Aorta (tissue), 5 donors: ENCODE data around the gene ZNF277. TPM values are rescaled to one million over a fixed set of nuclear protein-coding genes. Genes with fewer than 3 reads are reported as not detected.

Experiments
- ATAC-seq: fragments of 200-7000 bp; cut with Tn5 transposase; one replicate; pipeline ENCODE4 v1.9.1; 2022; ENCODE audit warnings: moderate library complexity; ENCODE audit not compliant: low FRiP score
- DNase-seq, 2 donors: peaks; one replicate each; pipeline ENCODE4 v3.0.0-alpha.2; 2020
- H3K27ac ChIP-seq, 2 donors: one replicate each; pipeline ENCODE4 v1.5.1; 2013; ENCODE audit warnings: low read length in 2 of 2, mild to moderate bottlenecking in 2 of 2, moderate library complexity in 2 of 2, control low read depth in 1 of 2, inconsistent platforms in 1 of 2, low read depth in 1 of 2
- H3K27me3 ChIP-seq, 2 donors: one replicate each; pipeline ENCODE4 v1.6.1; 2013; ENCODE audit warnings: control low read depth in 1 of 2, low read length in 1 of 2, mild to moderate bottlenecking in 1 of 2, moderate library complexity in 1 of 2; ENCODE audit not compliant: insufficient read depth in 2 of 2, control insufficient read depth in 1 of 2
- H3K36me3 ChIP-seq, 2 donors: one replicate each; pipeline ENCODE4 v1.6.1; 2013; ENCODE audit warnings: control low read depth in 1 of 2, low read length in 1 of 2, mild to moderate bottlenecking in 1 of 2; ENCODE audit not compliant: insufficient read depth in 2 of 2, control insufficient read depth in 1 of 2
- H3K4me1 ChIP-seq, 2 donors: one replicate each; pipeline ENCODE4 v1.6.1; 2013; ENCODE audit warnings: low read length in 2 of 2, control low read depth in 1 of 2, mild to moderate bottlenecking in 1 of 2, moderate library complexity in 1 of 2; ENCODE audit not compliant: insufficient read depth in 2 of 2, control insufficient read depth in 1 of 2
- H3K4me3 ChIP-seq, 2 donors: one replicate each; pipeline ENCODE4 v1.5.1; 2013; ENCODE audit warnings: low read length in 2 of 2, control low read depth in 1 of 2, mild to moderate bottlenecking in 1 of 2
- H3K9me3 ChIP-seq: one replicate; pipeline ENCODE4 v1.6.1; 2013; ENCODE audit warnings: mild to moderate bottlenecking, low read length; ENCODE audit not compliant: control insufficient read depth
- WGBS, 2 donors: extraction: QIAGEN DNeasy Blood & Tissue Kit; methylation state at CpG; one replicate each; pipeline ENCODE4 v1.1.7; 2013; 5-methylcytosine and 5-hydroxymethylcytosine counted together
- intact Hi-C, 2 donors: fragments of 100-400 bp; cut with DNase I; formaldehyde crosslinking; loops; one replicate each; pipeline versions ENCODE4 v1.14.2 to v1.15.0; 2022
- polyA plus RNA-seq, 2 donors: library from polyadenylated mRNA; stranded (reverse); fragments of 200-250 nt; gene quantifications; one replicate each; pipeline ENCODE4 v1.2.3, GENCODE V29; 2013
- total RNA-seq, 2 donors: library from RNA; stranded (reverse); fragmentation: NEBNext Ultra II Directional; extraction: Animal tissue kit (Norgen Biotek cat#: 25700); gene quantifications; one replicate each; pipeline ENCODE4 v1.2.1, GENCODE V29; 2021
- donor health status: healthy with polysubstance abuse.
- donor health status: Bipolar disorder and iron deficiency.
- donor health status: DM: no; HTN: no; CAD: no.
- donor health status: DM: no; HTN: no; CAD: no.
- donor health status: DM: yes; HTN: yes; CAD: no.

Gene ZNF277
- total and polyA plus RNA-seq, 4 donors, result 17.8 to 41.6 (median 21.0) TPM

DNA sequence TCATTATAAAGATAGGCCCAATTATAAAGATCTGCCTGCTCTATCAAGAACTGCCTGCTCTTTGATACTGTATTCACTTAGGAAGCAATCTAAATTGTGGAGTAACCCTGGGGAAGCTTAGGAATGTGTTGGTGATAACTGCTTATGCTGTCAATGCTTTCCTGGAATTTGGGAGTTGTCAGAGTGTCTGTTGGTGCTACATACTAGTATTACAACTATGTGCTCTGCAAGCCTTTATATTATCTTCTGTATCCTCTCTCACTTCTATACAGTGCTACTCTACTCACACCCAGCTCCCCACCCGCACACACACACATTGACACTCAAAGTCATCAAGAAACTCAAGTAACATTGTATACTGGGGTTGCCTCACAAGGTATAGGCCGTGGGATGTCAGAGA lies 6.1 kb downstream of the ZNF277 start:
- H3K4me3 ChIP-seq, result no peak overlapping the region
- H3K9me3 ChIP-seq, result no peaks in the 10 kb centered on the region
- no peak for DNase-seq
- peaks cover 0 to 2% of the 10 kb centered on the region in 2 donors for H3K4me1 ChIP-seq
- 97% methylated on average over 2 of the region's 2 CpGs for WGBS, 2 donors
- intact Hi-C loops, result no loop called here
- H3K27me3 ChIP-seq, result no peaks in the 10 kb centered on the region
- no peak overlapping the region for H3K27ac ChIP-seq
- no peak for ATAC-seq
- no peaks in the 10 kb centered on the region for H3K36me3 ChIP-seq

GRCh38 chr7:112213735-112214134 lies 7.2 kb downstream of the ZNF277 start:
- intact Hi-C loops, result no loop called here
- no peak overlapping the region for H3K27ac ChIP-seq
- ATAC-seq (no peak), DNase-seq (no peak)
- 95 to 100% methylated on average over 1 of the region's 1 CpG for WGBS, 2 donors
- H3K9me3 ChIP-seq, result no peaks in the 10 kb centered on the region
- H3K4me3 ChIP-seq, result no peak overlapping the region
- H3K4me1 ChIP-seq, result peaks cover 0 to 2% of the 10 kb centered on the region in 2 donors
- no peaks in the 10 kb centered on the region for H3K27me3 ChIP-seq
- no peaks in the 10 kb centered on the region for H3K36me3 ChIP-seq

GRCh38 chr7:112214268-112214667 lies 7.8 kb downstream of the ZNF277 start:
- intact Hi-C loops, result no loop called here
- Histone ChIP-seq H3K27me3 (no peaks in the 10 kb centered on the region), H3K4me3 (no peak overlapping the region), H3K4me1 (peaks cover 0 to 2% of the 10 kb centered on the region in 2 donors), H3K36me3 (no peaks in the 10 kb centered on the region), H3K9me3 (no peaks in the 10 kb centered on the region), H3K27ac (no peak overlapping the region)
- no peak for DNase-seq
- ATAC-seq, result no peak

GRCh38 chr7:112214883-112215282 lies 8.4 kb downstream of the ZNF277 start:
- H3K9me3 ChIP-seq, result no peaks in the 10 kb centered on the region
- ATAC-seq, result no peak
- H3K36me3 ChIP-seq, result no peaks in the 10 kb centered on the region
- H3K27ac ChIP-seq, result no peak overlapping the region
- H3K27me3 ChIP-seq, result no peaks in the 10 kb centered on the region
- H3K4me1 ChIP-seq, result peaks cover 0 to 2% of the 10 kb centered on the region in 2 donors
- intact Hi-C loops, result no loop called here
- 89 to 93% methylated on average over 2 of the region's 2 CpGs for WGBS, 2 donors
- no peak for DNase-seq
- no peak overlapping the region for H3K4me3 ChIP-seq

DNA sequence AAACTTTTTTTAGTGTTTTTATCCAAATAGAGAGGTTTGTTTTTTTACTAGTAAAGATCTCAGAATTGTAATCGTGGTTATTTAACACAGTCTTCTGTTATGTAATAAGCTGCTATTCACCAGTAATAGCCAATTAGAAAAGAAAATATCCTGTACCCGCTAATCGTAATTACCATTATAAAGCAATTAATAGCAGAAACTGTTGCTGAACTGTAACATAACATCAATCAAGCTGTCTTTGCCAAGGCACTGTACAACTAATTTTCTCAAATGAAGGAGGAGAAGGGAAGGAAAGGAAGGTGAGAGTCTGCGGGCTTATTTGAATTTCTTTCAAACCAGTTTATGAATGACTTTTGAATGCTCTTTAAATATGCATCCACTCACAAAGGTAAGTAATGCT lies 9.3 kb downstream of the ZNF277 start:
- ATAC-seq, result no peak
- Histone ChIP-seq H3K9me3 (no peaks in the 10 kb centered on the region), H3K27ac (no peak overlapping the region), H3K4me3 (no peak overlapping the region), H3K4me1 (peaks cover 0 to 2% of the 10 kb centered on the region in 2 donors), H3K36me3 (no peaks in the 10 kb centered on the region), H3K27me3 (no peaks in the 10 kb centered on the region)
- intact Hi-C loops, result no loop called here
- 69 to 72% methylated on average over 4 of the region's 4 CpGs for WGBS, 2 donors
- no peak for DNase-seq

- Histone ChIP-seq H3K9me3 (no peaks in the 10 kb centered on the region), H3K27me3 (no peaks in the 10 kb centered on the region), H3K36me3 (no peaks in the 10 kb centered on the region), H3K4me1 (peaks cover 0 to 2% of the 10 kb centered on the region in 2 donors), H3K4me3 (no peak overlapping the region), H3K27ac (no peak overlapping the region)
- WGBS, 2 donors, result 91 to 93% methylated on average over 20 of the region's 20 CpGs
- DNase-seq, result no peak
- intact Hi-C loops, result no loop called here
- ATAC-seq, result no peak
Measured at GRCh38 chr7:112220877-112221434, 14.5 kb downstream of the ZNF277 start.

- no peak overlapping the region for H3K27ac ChIP-seq
- intact Hi-C loops, result no loop called here
Measured at GRCh38 chr7:112223310-112223709, 16.8 kb downstream of the ZNF277 start.

DNA sequence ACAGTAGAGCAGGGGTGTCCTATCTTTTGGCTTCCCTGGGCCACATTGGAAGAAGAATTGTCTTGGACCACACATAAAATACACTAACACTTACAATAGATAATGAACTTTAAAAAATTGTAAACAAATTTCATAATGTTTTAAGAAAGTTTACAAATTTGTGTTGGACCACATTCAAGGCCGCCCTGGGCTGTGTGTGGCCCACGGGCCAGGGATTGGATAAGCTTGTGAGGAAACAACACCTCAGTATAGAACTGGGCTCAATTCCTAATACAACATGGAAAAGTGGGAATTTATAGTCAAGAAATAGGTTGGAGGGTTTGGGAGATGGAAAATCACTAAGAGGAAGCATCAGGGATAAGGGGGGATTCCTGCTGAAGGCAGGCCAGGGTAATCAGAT lies 17.7 kb downstream of the ZNF277 start:
- Histone ChIP-seq H3K36me3 (no peaks in the 10 kb centered on the region), H3K27me3 (no peaks in the 10 kb centered on the region), H3K4me1 (peaks cover 0 to 2% of the 10 kb centered on the region in 2 donors), H3K9me3 (no peaks in the 10 kb centered on the region), H3K4me3 (no peak overlapping the region), H3K27ac (no peak overlapping the region)
- WGBS, 2 donors, result 66 to 67% methylated on average over 2 of the region's 2 CpGs
- ATAC-seq, result no peak
- DNase-seq, result no peak
- intact Hi-C loops, result no loop called here

More at GRCh38 chr7:112223310-112223709, 16.8 kb downstream of the ZNF277 start:
- DNase-seq, result no peak
- WGBS, 2 donors, result 82 to 84% methylated on average over 3 of the region's 3 CpGs
- H3K4me1 ChIP-seq, result peaks cover 0 to 2% of the 10 kb centered on the region in 2 donors
- H3K36me3 ChIP-seq, result no peaks in the 10 kb centered on the region
- no peaks in the 10 kb centered on the region for H3K27me3 ChIP-seq
- no peak overlapping the region for H3K4me3 ChIP-seq
- no peaks in the 10 kb centered on the region for H3K9me3 ChIP-seq
- no peak for ATAC-seq

DNA sequence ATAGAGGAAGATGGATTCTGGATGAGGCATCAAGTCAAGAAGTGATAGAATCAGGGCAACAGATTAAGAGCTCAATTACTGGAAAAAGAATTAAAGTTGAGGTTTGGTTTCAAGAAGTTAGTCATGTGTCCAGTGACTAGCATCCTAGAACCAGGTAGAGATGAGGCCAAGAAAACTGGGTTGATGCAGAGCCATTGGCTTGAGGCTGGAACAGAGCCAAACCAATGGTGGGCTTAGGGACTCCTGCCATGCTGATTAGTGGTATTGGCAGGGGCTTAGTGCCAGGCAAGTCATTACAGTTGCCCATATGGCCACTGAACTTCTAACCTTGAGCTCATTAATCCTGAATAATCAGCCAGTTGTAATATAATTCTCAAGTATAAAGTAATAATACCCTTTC lies 18.5 kb downstream of the ZNF277 start:
- H3K4me1 ChIP-seq, result peaks cover 0 to 2% of the 10 kb centered on the region in 2 donors
- H3K27me3 ChIP-seq, result no peaks in the 10 kb centered on the region
- no peak for ATAC-seq
- no peaks in the 10 kb centered on the region for H3K36me3 ChIP-seq
- no peak for DNase-seq
- no peak overlapping the region for H3K4me3 ChIP-seq
- no peak overlapping the region for H3K27ac ChIP-seq
- intact Hi-C loops, result no loop called here
- no peaks in the 10 kb centered on the region for H3K9me3 ChIP-seq
